ENCODE measurements around the gene INAFM1.

- no peak for TF ChIP-seq CTCF (IDR thresholded peaks at IDR 0.05; ENCODE audit: poor library complexity)
- no peak for TF ChIP-seq EZH2 (IDR thresholded peaks at IDR 0.05; ENCODE audit: borderline replicate concordance)
- TF ChIP-seq EZH2phosphoT487 (IDR thresholded peaks at IDR 0.05; ENCODE audit: low read depth, severe bottlenecking, unreplicated experiment), result no peak
Measured at GRCh38 chr19:47270408-47270807, 4.3 kb upstream of the INAFM1 start.
